HG02571 (cell line): ENCODE data around the gene EBF4.

Source experiments
- ATAC-seq: cut with Tn5 transposase; IDR thresholded peaks from one replicate; pipeline ENCODE4 v1.9.1; 2021; ENCODE audit warnings: mild to moderate bottlenecking, moderate library complexity; ENCODE audit not compliant: unreplicated experiment

The EBF4 gene

DNA sequence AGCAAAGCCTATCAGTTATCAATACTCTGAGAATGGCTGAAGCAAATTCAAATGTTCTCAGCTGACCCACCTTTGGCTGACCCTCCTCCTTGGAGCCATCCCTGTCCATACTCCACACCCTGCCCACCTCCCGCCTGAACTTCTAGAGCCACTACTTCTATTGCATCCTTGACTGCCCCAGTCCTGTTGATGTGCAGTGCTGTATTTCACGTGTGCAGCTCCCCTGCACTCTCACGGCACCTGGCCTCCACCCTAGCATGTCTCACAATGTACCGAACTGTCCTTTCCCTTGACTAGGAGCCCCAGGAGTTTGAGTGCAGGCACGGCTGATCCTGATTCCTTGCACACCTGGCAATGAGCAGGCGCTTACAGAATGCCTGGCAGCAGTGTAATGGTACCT is 100.9 kb downstream of the EBF4 start:
- no peak for ATAC-seq

DNA sequence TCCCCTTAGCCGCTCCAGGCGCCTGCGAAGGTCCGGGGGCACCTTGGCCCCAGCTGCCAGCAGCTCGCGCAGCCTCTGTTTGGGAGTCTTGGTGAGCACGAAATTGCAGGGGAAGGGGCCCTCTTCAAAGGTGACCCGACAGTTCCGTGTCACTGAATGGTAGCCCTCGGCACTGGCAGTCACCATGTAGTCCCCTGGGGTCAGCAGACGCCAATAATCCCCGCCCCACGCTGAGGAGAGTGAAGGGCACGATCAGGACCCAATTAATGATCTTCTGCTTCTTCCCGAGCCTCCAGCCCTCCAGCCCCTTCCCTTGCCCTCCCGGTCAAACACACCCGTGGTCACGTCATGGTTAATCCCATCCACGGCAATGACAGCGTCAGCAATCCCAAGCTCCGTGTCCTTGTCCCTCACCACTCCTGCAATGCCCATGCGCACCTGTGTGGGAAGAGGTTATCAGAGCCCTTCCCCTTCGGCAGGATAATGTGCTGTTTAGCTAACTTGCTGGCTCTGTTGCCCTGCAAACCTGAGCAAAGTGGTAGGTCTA is 101.7 kb downstream of the EBF4 start:
- ATAC-seq, result no peak

DNA sequence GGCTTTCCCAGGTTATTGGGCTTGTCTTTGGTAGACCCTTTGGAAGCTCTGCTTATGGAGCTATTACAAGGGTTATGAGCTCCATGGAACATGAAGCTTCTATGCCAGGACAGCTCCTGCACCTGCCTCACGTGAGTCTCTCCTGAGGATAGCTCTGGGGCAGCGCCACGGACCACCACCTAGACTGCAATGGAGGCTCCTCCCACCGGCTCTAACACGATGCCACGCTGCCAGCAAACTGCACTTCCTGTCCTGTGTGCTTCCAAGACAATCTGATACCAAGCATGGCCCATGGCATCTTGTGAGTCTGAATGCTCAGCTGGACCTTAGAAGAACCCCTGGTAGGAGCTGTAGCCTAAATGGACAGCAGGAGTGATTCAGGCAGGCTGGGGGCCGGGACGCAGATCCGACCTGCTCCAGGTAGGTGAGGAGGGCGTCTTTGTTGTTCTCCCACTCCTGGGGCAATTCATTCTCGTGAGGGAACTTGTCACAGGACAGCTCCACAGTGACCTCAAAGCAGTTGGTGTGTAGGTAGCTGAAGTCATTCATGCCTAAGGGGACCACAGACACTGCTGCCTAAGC is 102.4 kb downstream of the EBF4 start:
- no peak for ATAC-seq

DNA sequence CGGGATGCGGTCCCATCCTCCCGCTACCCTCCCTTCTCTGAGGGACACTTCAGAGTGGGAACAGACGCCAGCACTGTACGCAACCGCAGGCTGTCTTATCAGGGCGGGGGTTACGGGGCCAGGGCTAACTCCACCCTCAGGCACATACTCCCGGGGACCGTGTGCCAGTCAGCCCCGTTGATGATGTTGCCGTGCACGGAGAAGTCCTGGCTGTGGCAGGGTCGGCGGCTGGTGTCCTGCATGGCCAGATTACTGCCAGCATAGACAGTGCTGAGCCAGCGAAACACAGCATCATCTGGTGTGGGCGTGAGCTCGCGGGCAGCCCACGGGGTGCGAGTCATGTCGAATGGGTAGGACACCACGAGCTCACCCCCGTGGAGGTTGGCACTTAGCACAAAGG is 102.9 kb downstream of the EBF4 start:
- no peak for ATAC-seq

DNA sequence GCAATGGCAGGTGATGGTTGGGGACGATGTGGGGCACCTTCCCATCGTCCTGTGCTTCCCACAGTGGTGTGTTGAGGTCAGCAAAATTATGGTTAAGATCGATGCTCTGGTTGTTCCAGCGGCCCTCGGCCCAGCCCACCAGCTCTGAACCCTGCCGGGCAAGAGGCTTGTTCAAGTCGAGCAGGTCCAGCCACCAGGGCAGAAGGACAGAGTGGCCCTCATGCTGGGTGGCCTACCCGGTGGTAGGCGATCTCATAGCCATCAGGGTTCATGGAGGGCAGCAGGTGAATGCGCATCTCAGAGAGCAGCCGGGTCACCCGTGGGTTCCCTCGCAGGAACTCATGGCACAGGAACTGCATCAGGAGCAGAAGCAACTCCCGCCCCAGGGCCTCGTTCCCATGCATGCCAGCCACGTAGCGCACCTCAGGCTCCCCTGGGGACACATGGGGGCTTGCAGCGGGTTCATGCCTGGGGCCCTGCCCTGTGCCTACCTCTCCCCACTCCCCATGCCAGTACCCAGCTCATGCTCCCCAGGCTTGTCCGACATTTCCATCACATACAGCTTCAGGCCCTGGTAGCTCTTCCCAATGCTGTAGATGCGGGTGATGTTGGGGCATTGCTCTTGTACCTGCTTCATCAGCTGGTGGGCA is 103.6 kb downstream of the EBF4 start:
- ATAC-seq, result no peak

DNA sequence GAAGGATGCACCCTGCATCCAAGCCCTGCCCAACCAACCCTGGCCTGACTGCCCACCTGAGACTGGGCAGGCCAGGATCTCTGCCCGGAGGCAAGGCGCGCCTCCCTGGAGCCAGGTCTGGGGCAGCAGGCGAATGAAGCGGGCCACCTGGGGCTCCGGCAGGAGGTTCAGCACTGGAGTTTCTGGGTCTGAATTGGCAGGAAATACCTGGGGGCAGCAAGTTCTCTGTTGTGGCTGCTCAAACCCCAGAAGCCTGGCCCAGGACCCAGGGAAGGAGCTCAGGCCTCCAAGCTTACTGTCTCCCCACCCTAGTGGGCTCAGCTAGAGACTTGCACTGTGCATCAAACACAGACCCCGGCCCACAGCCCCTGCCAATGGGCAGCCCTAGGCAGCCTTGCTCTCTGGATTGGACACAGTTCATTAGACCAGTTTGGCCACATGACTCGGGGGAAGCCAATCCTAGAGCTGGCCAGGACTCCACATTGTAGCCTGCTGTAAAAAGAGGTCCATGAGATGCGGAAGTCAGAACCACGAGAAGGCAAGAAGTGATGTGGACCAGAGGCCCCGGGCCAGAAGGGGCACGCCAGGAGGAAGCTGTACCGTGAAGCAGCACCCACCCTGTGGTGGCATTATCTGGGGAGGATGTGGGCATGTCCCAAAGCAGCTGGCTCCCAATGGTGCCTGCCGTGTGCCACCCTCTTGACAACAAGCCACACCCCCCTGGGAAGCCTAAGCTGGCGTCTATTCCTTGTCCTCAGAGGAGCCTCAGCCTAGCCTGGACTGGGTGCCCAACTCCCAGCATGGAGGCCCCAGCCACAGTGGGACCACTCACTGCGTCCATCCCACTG is 104.8 kb downstream of the EBF4 start:
- ATAC-seq, result no peak

DNA sequence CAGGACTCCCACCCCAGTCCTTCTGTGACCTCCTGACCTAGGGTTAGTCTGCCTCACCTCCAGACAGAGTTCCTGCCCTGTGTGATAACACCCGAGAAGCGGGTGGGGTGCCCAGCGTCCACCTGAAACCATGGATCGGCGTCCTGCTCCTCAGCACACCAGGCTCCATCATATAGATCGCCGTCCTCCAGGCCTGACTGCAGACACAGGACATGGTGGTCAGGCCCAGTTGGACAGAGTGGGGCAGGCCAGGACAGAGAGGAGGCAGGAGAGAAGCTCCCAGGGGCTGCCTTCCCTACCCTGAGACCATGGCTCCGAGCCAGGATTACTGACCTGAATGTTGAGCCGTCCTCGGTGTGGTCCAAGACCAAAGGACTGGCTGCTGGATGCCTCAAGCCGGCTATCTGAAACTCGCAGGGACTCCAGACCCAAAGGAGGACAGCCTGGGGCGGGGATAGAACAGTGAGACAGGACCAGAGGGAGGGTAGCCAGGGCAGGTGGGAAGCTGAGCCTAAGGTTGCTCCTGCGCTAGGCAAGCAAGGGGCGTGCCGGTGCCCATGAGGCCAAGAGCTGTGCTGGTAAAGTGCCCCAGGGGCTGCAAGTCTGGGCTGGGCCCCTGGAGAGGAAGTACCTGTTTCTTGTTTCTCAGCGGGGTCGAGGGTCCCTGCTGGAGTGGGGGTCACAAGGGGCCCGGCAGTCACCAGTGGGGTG is 105.7 kb downstream of the EBF4 start:
- ATAC-seq, result no peak

DNA sequence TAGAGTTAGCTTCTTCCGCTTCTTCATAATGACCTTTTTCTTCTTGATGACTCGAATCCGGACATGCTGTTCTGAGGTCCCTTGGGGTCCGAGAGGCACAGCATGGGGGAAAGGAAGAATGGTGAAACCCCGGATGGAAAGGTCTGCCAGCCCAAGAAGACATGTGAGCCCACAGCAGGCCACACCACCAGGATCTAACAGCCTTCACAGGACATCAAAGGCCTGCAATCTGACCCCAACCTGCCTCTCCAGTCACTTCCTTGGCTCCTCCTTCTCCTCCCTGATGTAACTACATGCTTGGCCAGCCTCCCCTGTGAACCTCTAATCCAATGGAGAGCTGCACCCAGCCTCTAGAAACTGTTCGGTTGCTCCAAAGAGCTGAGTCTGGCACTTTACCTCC is 106.2 kb downstream of the EBF4 start:
- ATAC-seq, result no peak

DNA sequence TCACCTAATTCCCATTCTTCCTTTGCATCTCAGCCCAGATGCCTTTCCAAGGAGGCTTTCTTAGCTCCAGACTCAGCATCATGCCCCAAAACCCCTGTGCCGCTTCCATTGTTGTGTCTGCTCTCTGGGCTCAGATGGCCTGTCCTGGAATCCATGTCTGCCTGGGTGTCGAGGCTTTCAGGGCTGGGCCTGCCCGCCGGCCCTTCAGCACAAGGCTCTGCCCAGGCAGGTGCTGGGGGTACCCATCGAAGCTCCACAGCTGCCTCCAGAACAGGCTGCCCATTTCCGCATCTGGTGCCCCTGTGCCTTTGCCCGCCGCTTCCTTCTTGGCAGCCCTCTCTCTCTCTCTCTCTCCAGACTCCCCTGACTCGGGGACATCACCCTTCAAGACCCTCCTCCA is 106.7 kb downstream of the EBF4 start:
- no peak for ATAC-seq

DNA sequence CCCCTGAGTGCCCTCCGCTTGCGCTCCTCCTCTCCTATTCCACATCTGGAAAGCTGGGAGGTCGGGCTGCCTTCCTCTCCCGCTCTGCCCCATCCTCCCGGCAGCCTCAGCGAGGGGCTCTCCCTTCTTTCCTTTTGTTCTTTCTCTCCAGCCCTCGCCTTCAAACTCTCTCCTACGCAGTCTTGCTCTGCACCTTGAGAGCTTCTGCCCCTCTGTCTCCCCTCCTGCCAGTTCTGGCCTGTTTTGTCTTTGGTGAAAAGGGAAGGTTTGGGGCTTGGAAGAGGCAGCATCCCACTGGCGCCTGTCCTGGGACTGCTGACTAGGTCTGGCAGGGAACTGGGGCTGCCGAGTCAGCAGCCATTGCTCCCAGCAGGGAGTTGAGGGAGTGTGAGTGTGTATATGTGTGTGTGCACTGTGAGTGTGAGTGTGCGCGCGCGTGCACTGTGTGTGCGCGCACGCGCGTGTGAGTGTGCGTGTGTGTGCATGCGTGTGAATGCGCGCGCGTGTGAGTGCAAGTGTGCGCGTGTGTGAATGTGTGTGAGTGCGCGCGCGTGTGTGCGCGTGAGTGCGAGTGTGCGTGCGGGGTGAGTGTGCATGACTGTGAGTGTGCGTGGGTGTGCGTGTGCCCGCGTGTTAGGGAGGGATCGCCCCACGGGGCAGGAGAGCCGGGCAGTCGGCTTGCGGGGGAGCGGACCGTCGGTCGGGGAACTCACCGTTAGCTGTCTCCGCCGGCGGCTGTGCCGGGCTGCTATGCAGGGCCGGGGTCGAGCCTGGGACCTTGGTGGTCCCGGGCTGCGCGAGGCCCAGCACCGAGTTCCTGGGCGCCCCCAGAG is 107.3 kb downstream of the EBF4 start:
- ATAC-seq, result no peak

DNA sequence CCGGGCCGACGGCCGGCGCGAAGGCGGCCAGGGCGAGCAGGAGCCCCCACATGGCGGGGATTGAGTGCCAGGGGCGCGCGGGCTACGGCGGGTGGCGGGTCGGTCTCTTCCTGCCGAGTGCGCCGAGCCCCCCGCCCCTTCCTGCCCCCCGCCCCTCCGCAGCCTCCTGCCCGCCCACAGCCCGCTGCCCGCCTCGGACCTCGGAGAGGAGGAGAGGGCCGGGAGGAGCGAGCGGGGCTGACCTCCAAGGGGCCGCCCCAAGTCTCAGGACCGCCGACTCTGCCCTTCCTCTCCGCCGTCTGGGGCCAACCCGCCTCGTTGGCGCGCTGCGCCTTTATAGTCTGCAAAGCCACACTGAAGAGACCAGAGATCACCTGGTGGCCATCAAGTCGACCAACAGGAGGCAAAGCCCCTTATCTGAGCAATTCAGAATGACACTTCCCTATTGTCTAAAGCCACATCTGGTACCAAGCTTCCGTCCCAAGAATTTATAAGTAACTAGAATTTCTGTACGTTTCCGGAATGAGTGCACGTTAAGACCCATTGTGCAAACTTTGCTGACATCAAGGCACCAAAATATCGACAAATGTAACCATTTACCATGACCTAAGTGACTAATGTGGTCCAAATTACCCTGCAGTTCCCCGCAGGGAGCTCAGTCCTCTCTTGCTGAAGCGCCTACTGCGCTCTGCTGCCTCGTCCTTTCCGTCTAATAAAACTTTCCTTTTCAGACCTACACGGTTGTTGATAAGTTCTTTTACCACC is 108.1 kb downstream of the EBF4 start, which contains the start of gene CPXM1:
TSS of gene CPXM1 (minus strand) at position 107 of the 765 bp plus-strand sequence. CDS start at position 52, 55 bp downstream.
- no peak for ATAC-seq

DNA sequence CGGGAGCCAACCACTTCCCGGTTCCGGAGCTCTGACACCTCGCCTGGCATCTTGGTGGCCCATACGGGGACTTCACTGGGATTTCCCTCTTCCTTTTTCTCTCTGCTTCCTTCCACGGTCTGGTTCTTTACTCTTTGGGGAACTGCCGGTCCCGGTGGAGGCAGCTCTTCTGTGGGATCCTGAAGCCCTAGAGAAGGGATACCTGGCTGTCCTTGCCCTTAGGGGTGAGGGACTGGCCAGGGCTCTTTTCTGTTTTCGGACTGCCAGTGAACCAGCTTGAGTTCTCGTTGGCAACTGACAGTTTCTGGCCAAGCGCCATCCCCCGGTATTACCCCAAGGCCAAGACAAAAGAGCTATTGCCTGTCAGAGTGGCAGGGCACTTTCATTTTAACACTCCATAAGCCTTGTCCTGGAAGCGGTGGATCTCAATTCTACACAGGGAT is 108.7 kb downstream of the EBF4 start:
- no peak for ATAC-seq

DNA sequence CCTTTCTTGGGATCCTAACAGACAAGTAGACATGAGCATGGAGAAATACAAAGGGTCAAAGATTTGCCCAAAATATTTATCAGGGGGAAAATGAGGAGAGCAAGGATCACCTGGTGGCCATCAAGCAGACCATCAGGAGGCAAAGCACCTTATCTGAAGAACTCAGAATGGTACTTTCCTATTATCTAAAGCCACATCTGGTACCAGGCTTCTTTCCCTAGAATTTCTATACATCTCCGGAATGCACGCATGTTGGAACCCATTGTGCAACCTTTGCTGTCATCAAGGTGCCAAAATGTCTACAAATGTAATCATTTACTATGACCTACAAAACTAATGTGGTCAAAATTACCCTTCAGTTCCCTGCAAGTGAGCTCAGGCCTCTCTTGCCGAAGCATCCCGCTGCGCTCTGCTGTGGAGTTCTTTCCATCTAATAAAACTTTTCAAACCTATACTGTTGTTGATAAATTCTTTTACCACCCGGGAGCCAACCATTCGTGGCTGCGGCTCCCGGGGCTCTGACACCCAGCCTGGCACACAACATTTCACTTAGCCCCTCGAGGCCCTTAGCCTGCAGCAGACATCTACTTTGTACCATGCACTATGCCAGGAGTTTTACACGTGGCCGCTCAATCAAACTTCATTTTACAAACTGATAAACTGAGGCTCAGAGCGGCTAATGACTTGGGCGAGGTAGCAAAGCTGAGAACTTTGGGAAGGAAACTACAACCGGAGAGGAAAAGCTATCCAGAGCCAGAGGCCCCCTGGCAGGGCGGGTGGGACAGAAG is 111.7 kb downstream of the EBF4 start:
- ATAC-seq, result no peak

DNA sequence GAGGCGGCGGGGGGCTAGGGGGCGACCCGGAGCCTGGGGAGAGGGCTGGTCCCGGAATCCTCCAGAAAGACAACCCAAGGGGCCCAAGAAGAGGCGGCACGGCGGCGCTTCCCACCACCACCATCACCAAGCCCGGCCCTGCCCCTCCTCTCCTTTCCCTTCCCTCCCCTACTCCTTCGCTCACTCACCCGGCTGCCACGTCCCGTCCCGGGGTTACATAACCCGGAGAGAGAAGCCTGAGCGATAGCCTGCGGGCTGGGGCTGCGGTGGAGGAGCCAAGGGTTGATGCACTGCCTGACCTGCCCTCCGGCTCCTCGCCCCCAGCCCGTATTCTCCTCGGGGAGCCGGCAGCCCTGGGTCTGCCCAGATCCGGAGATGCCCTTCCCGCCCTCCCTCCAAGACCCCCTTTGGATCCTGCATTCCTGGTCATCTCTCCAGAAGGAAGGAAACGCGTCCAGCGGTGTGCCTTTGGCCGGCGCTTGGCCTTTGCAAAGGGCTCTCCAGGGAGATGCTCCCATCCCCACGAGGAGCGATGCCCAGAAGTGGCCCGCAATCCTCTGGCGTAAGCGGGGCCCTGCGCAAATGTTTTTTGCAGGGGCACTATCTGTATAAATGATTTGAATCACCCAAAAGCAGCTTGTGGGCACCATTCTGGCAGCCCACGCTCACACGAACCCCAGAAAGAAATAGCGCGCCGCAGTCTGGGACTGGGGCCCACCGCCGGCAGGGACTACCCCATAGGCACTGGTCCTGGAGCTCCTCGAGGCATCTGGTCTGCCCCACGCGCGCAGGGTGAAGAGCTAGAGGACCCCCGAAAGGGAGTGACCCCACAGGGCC is 112.5 kb downstream of the EBF4 start:
- ATAC-seq, result no peak

DNA sequence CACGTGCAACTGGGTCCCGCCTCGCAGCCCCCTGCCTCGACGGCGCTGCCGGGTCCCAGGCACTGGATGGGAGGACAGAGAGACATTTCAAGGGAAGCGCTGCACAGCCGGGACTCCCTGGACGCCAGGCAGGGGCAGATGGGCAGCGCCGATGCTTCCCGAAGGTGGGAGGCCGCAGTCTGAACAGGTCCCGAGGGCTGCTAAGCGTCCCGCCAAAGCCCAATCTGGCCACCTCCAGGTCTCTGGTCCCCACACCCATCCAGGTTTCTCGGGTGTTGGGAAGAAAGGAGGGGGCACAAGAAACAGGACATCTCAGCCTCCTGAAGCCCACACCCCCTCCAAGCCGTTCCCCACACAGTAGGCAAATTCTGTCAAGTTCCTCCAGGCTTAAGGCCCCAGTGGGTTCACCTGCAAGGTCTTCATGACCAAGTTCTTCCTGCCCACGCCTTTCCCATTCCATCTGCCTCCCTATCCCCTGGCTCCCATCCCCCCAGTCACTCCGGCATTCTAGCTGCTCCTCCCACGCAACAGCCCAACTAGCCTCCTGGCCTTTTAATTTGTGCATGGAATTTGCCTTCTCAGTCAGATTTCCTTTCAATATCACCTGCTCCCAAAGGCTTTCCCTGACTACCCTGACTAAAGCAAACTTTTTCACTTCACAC is 113.2 kb downstream of the EBF4 start:
- ATAC-seq, result no peak

DNA sequence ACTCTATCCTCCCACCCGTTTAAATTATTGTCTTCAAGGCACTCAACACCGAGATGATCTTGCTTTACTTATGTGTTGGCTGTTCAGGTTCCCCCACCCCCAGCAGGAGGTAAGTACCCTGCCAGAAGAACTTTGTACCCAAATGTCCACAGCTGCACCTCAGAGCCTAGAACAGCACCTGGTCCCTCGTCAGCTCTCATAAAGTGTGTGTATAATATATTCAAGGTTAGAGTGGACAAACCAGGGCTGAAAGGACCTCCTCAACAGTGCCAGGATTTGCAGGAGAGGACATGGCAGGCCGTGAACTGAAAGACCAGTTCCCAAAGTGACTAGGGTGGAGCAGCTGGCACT is 113.7 kb downstream of the EBF4 start:
- ATAC-seq, result no peak

DNA sequence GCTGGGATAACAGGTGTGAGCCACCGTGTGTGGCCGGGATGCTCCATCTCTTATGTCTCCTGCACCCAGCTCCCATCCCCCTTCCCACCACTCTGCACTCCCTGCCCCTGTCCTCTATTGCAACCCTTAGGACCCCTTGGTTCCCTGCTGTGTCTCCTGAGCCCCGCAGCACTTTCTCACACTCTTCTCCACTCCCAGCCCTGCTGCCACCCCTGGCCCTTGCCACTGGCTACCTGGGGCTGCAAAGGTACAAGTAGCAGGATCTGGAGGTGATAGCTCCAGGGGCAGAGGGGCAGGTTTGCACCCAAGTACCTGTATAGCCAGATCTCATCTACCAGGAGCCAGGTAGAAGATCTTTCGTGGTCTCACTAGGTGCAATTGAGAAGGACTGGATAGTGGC is 114.4 kb downstream of the EBF4 start:
- ATAC-seq, result no peak
